HG03442 (cell line): Measurements from ENCODE around the gene ACTC1.
"Not testable (repeated sequence)": the region's sequence is repeated elsewhere in the genome, so short reads cannot be mapped to it uniquely, and the experiment has no call there.

Experiments used
- ATAC-seq: cut with Tn5 transposase; IDR thresholded peaks from one replicate; pipeline ENCODE4 v1.9.1; 2021; ENCODE audit warnings: mild to moderate bottlenecking, moderate library complexity; ENCODE audit not compliant: unreplicated experiment

The ACTC1 gene

GRCh38 chr15:34795267-34796081 lies at the start of gene ACTC1:
Gene ACTC1 (minus strand): TSS chr15:34795549. CDS start chr15:34794808, 741 bp downstream.
- no peak for ATAC-seq

GRCh38 chr15:34841262-34841725 lies 45.9 kb upstream of the ACTC1 start:
- ATAC-seq: no peak

DNA sequence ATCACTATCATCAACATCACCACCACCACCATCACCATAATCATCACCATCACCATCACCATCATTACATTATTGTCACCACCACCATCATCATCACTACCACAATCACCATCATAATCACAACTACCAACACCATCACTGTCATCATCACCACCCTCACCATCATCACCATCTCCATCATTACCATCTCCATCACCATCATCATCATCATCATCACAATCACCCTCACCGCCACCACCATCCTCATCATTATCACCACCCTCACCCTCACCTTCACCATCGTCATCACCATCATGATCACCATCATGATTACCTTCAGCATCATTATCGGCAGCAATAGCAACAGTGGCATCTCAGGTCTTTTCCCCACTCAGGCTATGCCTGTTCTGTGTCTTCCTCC lies 42.9 kb upstream of the ACTC1 start:
- ATAC-seq: no peak

DNA sequence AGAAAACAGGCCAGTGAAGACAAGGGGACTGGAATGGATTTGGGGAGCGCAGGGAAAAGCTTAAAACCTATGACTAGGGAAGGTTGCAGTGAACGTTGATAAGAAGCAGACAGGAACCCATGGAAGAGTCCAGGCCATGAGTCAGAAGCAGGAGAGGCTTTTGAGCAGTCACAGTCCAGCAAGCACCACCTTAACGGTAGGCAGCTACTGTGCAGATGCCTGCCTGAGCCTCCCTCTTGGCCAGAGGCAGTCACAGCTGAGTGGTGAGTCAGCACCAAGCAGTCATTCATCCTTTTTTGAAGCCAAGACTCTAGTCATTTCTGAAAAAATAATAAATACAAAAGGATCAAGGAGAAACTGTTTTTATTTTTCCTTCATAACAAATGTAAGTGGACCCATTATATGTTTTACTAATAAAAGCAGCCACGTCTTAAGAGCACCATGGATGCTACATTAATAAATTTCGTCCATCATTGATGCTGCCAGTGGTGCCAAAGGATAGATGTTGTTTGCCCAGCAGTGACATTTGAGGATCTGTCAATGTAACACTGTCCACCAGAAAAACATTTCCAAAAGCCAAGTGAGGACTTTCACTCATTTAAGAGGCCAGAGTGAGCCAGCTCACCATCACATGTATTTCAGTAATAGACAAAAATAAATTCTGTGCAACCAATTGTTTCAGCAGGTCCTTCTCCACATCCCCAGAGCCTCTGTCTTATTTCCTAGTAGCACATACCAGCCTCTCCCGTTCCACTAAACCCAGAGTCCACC lies 42.1 kb upstream of the ACTC1 start:
- no peak for ATAC-seq

DNA sequence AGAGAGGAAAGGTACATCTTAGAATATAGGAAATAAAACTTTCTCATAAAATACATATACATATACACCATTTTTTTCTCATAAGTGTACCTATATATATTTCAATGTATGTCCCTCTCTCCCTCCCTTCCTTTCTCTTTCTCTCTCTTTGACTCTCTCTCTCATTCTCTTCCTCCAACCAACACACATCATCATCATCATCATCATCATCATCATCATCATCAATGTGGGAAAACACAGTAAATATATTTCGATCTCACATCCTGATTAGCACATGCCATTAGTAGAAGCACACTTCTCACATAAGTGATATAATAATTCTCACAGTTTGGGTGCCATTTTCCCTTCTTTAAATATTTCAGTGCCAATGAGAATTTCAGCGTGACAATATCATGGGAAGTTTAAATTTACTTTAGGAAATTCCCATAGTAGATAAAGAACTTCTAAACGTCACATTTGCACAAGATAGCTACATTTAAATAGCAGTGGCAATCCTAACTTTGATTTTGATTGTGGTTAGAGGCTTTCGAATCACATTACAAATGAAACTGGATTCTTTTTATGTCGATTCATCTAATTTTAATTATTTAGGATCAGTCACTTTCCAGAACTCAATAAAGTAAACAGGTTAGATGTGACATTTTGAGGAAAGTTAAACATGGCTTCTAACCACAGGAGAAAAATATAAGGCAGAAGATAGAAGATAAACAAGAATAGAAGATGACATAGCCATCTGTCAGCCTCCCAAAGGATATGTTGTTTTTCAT lies 33.0 kb upstream of the ACTC1 start:
- ATAC-seq: no peak

GRCh38 chr15:34821831-34822230 lies 26.5 kb upstream of the ACTC1 start:
- no peak for ATAC-seq

DNA sequence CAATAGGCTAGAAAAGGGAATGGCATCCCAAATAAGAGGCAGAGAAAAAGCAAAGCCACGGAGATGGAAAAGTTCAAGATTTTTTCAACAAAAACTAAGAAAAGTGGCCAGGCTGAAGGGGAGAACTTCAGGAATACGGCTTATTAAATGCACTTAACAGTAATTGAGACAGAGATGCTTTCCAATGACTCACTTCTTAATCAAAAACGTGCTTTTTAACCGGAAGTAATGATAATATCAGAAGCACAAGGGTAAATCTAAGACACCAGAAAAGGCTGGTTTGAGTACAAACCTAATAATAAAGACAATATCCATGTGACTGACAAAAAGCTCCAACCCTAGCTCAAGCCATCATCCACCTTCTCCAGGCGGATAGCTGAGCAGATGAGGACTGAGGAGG lies 24.8 kb upstream of the ACTC1 start:
- ATAC-seq: no peak

DNA sequence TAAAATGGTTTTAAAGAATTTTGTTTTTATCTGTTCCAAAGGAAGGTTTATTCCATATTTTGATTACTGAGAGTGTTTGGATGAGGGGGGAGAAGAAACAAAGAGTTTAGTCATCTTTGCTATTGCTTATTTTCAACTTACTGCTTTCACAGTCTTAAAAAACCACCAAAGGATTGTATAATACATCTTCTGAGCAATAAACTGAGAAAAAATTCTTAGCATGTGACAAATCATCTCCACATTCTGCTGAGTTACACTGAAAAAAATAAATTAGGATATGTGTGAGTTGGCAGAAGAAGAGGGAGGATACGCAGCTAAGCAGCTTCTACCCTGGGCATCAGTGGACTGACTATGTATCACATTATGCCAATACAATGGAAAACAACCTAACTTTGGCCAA lies 23.2 kb upstream of the ACTC1 start:
- no peak for ATAC-seq

DNA sequence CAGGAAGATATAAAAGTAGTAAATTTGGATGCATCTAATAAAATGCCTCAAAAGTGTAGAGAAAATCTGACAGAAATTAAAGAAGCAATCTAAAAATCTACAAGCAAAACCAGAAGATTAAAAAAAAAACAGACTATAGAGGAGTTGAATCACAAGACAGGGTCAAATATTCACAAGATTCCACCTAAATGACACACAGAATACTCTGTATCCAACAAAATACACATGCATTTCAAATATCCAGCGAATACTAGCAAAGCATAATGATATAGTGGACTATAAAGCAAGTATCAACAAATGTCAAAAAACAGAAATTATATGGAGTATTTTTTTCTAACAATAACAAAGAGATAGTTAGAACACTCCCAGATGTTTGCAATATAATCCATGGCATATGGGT lies 20.5 kb upstream of the ACTC1 start:
- no peak for ATAC-seq

DNA sequence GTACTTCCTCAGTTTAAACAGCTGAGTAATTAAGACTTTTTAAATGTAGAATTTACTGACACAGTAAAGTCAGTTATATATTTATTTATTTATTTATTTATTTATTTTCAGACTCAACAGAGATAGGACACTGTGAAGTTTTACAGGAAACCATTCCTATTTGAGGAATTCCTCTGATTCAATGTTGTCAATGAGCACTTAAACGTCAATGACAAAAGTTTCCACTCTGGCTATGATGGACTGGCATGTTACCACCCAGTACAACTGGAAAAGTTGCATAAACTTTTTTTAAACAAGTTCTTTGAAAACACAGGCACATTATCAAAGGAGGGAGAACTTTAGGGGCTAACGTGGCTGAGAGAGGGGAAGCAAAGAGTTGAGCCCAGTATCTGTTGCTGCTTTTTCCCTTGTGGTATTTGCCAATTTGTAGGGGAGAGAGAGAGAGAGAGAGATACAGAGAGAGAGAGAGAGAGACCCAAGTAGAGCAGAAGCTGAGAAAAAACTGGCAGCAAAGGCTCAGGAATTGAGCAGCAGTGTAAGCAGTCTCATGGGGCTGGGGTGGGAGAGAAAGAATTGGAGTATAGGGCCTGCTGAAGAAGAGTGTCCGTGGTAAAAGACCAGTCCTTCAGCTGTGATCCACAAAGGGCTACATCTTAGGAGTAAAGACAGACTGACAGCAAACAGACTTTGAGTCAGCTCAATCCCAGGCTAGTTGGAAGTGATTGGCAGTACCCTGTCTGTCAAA lies 18.3 kb upstream of the ACTC1 start:
- no peak for ATAC-seq

- not testable (repeated sequence) for ATAC-seq
These were observed 17.6 kb upstream of the ACTC1 start for GRCh38 chr15:34812868-34813365.

DNA sequence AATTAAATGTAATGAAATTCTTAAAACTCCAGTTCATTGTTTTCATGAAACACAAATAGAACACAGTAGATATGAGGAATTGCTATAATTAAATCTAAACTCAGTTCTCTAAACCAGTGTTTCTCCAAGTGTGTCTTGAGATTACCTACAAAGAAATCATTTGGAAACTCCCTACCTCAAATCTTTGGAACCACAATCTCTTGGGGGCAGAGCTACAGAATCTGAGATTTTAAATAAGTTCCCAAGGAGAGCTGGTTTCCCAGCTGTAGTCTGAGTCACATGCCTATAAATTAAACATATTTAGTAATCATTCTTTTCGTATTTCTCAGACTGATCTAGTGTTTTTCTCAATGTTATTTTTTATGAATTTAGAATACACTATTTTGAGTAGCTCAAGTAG lies 17.0 kb upstream of the ACTC1 start:
- ATAC-seq: no peak

- ATAC-seq: no peak
These were observed 15.2 kb upstream of the ACTC1 start for GRCh38 chr15:34810443-34811129.

DNA sequence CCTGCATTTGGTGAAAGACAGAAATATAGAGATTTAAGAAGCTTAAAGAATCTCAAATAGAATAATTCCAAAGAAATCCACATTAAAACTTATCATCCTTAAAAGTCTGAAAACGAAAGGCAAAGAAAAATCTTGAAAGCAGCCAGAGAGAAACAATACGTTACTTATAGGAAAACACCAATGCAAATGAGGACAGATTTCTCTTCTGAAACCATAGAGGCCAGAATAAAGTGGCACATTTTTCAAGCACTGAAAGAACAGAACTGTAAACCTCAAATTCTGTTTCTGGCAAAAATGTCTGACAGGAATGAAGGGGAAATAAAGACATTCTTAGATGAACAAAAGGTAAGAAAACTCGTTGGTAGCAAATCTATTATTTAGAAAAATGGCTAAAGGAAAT lies 13.8 kb upstream of the ACTC1 start:
- no peak for ATAC-seq

DNA sequence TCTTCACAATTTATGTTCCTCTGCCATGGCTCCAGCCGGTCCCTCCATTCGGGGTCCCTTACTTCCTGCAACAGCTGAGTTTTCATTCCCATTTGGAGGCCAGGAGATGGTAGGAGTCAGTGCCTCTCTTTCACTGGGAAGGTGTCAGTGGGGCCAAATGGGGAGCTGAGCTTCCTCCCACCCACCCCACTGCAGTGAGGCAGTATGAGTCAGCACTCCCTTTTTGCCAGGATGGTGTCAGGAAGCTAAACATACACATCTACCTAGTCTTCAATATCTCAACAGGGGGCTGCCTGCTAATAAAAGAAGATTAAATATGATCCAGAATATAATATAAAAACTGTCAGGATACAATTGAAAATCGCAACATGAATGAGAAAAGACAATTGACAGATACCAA lies 12.7 kb upstream of the ACTC1 start:
- no peak for ATAC-seq

DNA sequence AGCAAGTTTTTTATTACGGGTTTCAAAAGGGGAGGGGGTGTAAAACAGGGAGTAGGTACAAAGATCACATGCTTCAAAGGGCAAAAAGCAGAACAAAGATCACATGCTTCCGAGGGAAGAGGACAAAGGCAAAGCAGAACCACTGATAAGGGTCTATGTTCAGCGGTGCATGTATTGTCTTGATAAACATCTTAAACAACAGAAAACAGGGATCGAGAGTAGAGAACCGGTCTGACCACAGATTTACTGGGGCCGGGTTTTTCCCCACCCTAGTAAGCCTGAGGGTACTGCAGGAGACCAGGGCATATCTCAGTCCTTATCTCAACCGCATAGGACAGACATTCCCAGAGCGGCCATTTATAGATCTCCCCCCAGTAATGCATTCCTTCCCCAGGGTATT lies 11.9 kb upstream of the ACTC1 start:
- ATAC-seq: not testable (repeated sequence)

DNA sequence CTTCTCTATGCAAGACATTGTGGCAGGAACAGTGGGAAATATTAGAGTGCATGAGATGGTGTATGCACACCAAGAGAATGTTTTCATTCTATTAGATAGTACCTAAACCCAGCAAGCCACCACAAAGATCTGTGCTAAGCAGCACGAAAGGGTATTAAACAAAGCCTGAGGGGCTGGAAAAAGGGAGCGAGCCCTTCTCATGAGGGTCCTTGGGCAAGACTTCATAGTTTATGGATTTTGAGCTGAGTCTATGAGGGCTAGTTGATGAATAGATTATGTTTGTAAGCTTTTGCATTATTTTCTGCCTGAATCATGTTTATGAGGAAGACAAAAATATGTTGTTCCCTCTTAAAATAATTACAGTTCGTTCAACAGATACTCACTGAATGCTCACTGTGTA lies 9.4 kb upstream of the ACTC1 start:
- no peak for ATAC-seq

- ATAC-seq: no peak
These were observed 8.8 kb upstream of the ACTC1 start for GRCh38 chr15:34804113-34804512.

GRCh38 chr15:34802803-34803750 lies 7.7 kb upstream of the ACTC1 start:
- no peak for ATAC-seq
